SK-N-SH (cell line): Measurements from ENCODE around the gene TEPSIN. TPM values are rescaled to one million over a fixed set of nuclear protein-coding genes. Genes with fewer than 3 reads are reported as not detected.
A peak's percentile ranks its signal among the peaks of the same experiment; 100 is the strongest.

Source experiments
- CTCF ChIA-PET: fragments of 300-600, 350-600 bp; formaldehyde crosslinking; extraction: SDS; loops from one replicate; lab custom pipeline; 2021; lab: Yijun Ruan, JAX
- POLR2A ChIA-PET: fragments of 350-600 bp; sonication (Branson Sonifier 250); formaldehyde crosslinking; extraction: SDS; loops from one replicate; lab custom pipeline; 2020; ENCODE audit warnings: antibody characterized with exemption, inconsistent platforms; lab: Yijun Ruan, JAX
- DNase-seq: peaks from one replicate; pipeline ENCODE4 v3.0.0; 2012
- H2AFZ ChIP-seq: fragments of 200-600 bp; sonication (generic); 2 replicates; pipeline ENCODE4 v1.8.1; 2016; ENCODE audit warnings: antibody characterized with exemption, mild to moderate bottlenecking, low read depth
- H3F3A ChIP-seq: fragments of 200-600 bp; sonication (generic); replicated peaks from 2 replicates; pipeline ENCODE3; 2016; ENCODE audit warnings: antibody characterized with exemption, mild to moderate bottlenecking; ENCODE audit not compliant: insufficient read depth
- H3K27ac ChIP-seq, 2 experiments: fragments of 200-500 bp in 1 of 2; fragments of 200-600 bp in 1 of 2; sonication (Bioruptor generic) in 1 of 2; sonication (generic), shearing (Covaris generic) in 1 of 2; 2 replicates each; pipeline versions ENCODE4 v1.5.1 to v1.6.1; 2014 to 2016; ENCODE audit warnings: low read depth in 2 of 2, inconsistent platforms in 1 of 2, low read length in 1 of 2, mild to moderate bottlenecking in 1 of 2, mixed read lengths in 1 of 2
- H3K27me3 ChIP-seq: fragments of 200-600 bp; sonication (generic), shearing (Covaris generic); 2 replicates; pipeline ENCODE4 v1.6.1; 2016; ENCODE audit warnings: mixed run types; ENCODE audit not compliant: insufficient read depth
- H3K36me3 ChIP-seq, 2 experiments: fragments of 200-500 bp in 1 of 2; fragments of 200-600 bp in 1 of 2; sonication (Bioruptor generic) in 1 of 2; sonication (generic) in 1 of 2; replicated peaks in 1 of 2; 2 replicates each; pipeline versions ENCODE3 to v1.5.1; 2014 to 2016; ENCODE audit warnings: low read length in 1 of 2, mild to moderate bottlenecking in 1 of 2; ENCODE audit not compliant: insufficient read depth in 2 of 2, control insufficient read depth in 1 of 2
- H3K4me1 ChIP-seq, 2 experiments: fragments of 200-500 bp in 1 of 2; fragments of 200-600 bp in 1 of 2; sonication (Bioruptor generic) in 1 of 2; sonication (generic), shearing (Covaris generic) in 1 of 2; 2 replicates each; pipeline versions ENCODE4 v1.5.1 to v1.6.1; 2014 to 2016; ENCODE audit warnings: low read depth in 1 of 2, low read length in 1 of 2, mixed run types in 1 of 2; ENCODE audit not compliant: insufficient read depth in 2 of 2, control insufficient read depth in 1 of 2
- H3K4me2 ChIP-seq: fragments of 200-600 bp; sonication (generic), shearing (Covaris generic); 2 replicates; pipeline ENCODE4 v1.6.1; 2017; ENCODE audit warnings: mixed run types
- H3K4me3 ChIP-seq, 2 experiments: fragments of 200-500 bp in 1 of 2; fragments of 200-600 bp in 1 of 2; sonication (Bioruptor generic) in 1 of 2; sonication (generic), shearing (Covaris generic) in 1 of 2; 2 replicates each; pipeline versions ENCODE4 v1.5.1 to v1.8.1; 2014 to 2016; ENCODE audit warnings: low read depth in 2 of 2, inconsistent platforms in 1 of 2, low read length in 1 of 2, mild to moderate bottlenecking in 1 of 2, mixed read lengths in 1 of 2, moderate library complexity in 1 of 2
- H3K79me2 ChIP-seq: fragments of 200-600 bp; sonication (generic); 2 replicates; pipeline ENCODE4 v1.8.1; 2017; ENCODE audit warnings: mild to moderate bottlenecking; ENCODE audit not compliant: insufficient read depth
- H3K9ac ChIP-seq: fragments of 200-600 bp; sonication (generic); 2 replicates; pipeline ENCODE4 v1.6.1; 2017; ENCODE audit warnings: mixed run types
- H3K9me2 ChIP-seq: fragments of 200-600 bp; sonication (generic); 2 replicates; pipeline ENCODE4 v1.6.1; 2017; ENCODE audit warnings: mixed run types
- H3K9me3 ChIP-seq: fragments of 200-600 bp; sonication (generic); 2 replicates; pipeline ENCODE4 v1.6.1; 2017; ENCODE audit warnings: mixed run types, mild to moderate bottlenecking, moderate library complexity
- H4K20me1 ChIP-seq: fragments of 200-600 bp; sonication (generic); 2 replicates; pipeline ENCODE4 v1.6.1; 2017; ENCODE audit warnings: mild to moderate bottlenecking, mixed run types; ENCODE audit not compliant: insufficient read depth
- CHD2 ChIP-seq: fragments of 150-350 bp; IDR thresholded peaks from 2 replicates; pipeline ENCODE4 v1.6.1; 2018; ENCODE audit warnings: low read length; ENCODE audit not compliant: partially characterized antibody
- ELF1 ChIP-seq: IDR thresholded peaks from 2 replicates; pipeline ENCODE4 v1.4.0; 2012
- EP300 ChIP-seq, 2 experiments: IDR thresholded peaks; 2 replicates each; pipeline versions ENCODE4 v1.4.0 to v1.6.1; 2012; ENCODE audit warnings: borderline replicate concordance in 1 of 2, low read depth in 1 of 2, low read length in 1 of 2
- EZH2phosphoT487 ChIP-seq: fragments of 200-600 bp; sonication (generic); IDR thresholded peaks from 2 replicates; pipeline ENCODE4 v1.6.1; 2017; ENCODE audit warnings: low read depth, mixed run types, mild to moderate bottlenecking, antibody characterized with exemption, moderate library complexity, borderline replicate concordance
- FOXJ3 ChIP-seq: sonication (generic); formaldehyde crosslinking; IDR thresholded peaks from 2 replicates; pipeline ENCODE4 v1.5.1; 2020; ENCODE audit warnings: mild to moderate bottlenecking, missing genetic modification reagents
- FOXM1 ChIP-seq: IDR thresholded peaks from 2 replicates; pipeline ENCODE4 v1.4.0; 2012; ENCODE audit warnings: low read depth, mild to moderate bottlenecking
- GATA2 ChIP-seq: sonication (generic); formaldehyde crosslinking; IDR thresholded peaks from 2 replicates; pipeline ENCODE4 v1.5.0; 2020; ENCODE audit warnings: mild to moderate bottlenecking, missing genetic modification reagents
- MEF2A ChIP-seq: IDR thresholded peaks from 2 replicates; pipeline ENCODE4 v1.4.0; 2012; ENCODE audit warnings: low read depth, borderline replicate concordance
- MXI1 ChIP-seq: IDR thresholded peaks from 2 replicates; pipeline ENCODE4 v1.6.1; 2012; ENCODE audit warnings: mild to moderate bottlenecking, low read depth, low read length, improper control_type of control experiment
- NFIC ChIP-seq: IDR thresholded peaks from 2 replicates; pipeline ENCODE4 v1.4.0; 2012; ENCODE audit warnings: borderline replicate concordance
- NRF1 ChIP-seq: IDR thresholded peaks from 2 replicates; pipeline ENCODE4 v1.6.1; 2012; ENCODE audit warnings: low read depth, mild to moderate bottlenecking, low read length
- POLR2AphosphoS5 ChIP-seq: IDR thresholded peaks from 2 replicates; pipeline ENCODE4 v1.6.1; 2012; ENCODE audit warnings: low read depth, low read length
- RAD21 ChIP-seq: IDR thresholded peaks from 2 replicates; pipeline ENCODE4 v1.6.1; 2012; ENCODE audit warnings: mild to moderate bottlenecking, low read length
- RCOR1 ChIP-seq: fragments of 150-350 bp; IDR thresholded peaks from 2 replicates; pipeline ENCODE4 v1.6.1; 2017; ENCODE audit warnings: antibody characterized with exemption, low read length
- RFX5 ChIP-seq: IDR thresholded peaks from 2 replicates; pipeline ENCODE4 v1.6.1; 2012; ENCODE audit warnings: mild to moderate bottlenecking, improper control_type of control experiment, low read length
- SIN3A ChIP-seq: IDR thresholded peaks from 2 replicates; pipeline ENCODE4 v1.6.1; 2012; ENCODE audit warnings: low read depth, mild to moderate bottlenecking, low read length, moderate library complexity, borderline replicate concordance
- SMC3 ChIP-seq: IDR thresholded peaks from 2 replicates; pipeline ENCODE4 v1.6.1; 2012; ENCODE audit warnings: low read depth, low read length, improper control_type of control experiment
- TAF1 ChIP-seq: IDR thresholded peaks from 2 replicates; pipeline ENCODE4 v1.6.1; 2012; ENCODE audit warnings: low read depth, mild to moderate bottlenecking, low read length, moderate library complexity, borderline replicate concordance
- TCF12 ChIP-seq: IDR thresholded peaks from 2 replicates; pipeline ENCODE4 v1.4.0; 2012
- TEAD4 ChIP-seq: IDR thresholded peaks from 2 replicates; pipeline ENCODE4 v1.4.0; 2012; ENCODE audit warnings: mild to moderate bottlenecking, borderline replicate concordance; ENCODE audit not compliant: insufficient read depth
- WGBS: methylation state at CpG from one replicate; pipeline ENCODE4 v1.1.6; 2017; ENCODE audit warnings: low lambda C conversion rate; 5-methylcytosine and 5-hydroxymethylcytosine counted together
- polyA plus RNA-seq, 3 experiments: library from polyadenylated mRNA; depleted of rRNA; stranded (reverse); fragments of >200 nt; gene quantifications; 2 replicates each; pipeline ENCODE4 v1.2.3, GENCODE V29; 2012
- TF ChIP-seq, protein P1 (sequence below): IDR thresholded peaks from 2 replicates; pipeline ENCODE4 v1.4.0; 2012; ENCODE audit warnings: low read depth, borderline replicate concordance
- TF ChIP-seq, protein P2 (sequence below): fragments of 150-350 bp; IDR thresholded peaks from 2 replicates; pipeline ENCODE4 v1.6.1; 2017; ENCODE audit warnings: antibody characterized with exemption, low read length, low read depth, borderline replicate concordance
- TF ChIP-seq, protein P3 (sequence below): fragments of 200-600 bp; sonication (generic); IDR thresholded peaks from 2 replicates; pipeline ENCODE4 v1.6.1; 2017; ENCODE audit warnings: antibody characterized with exemption, mild to moderate bottlenecking, moderate library complexity
- TF ChIP-seq, protein P4 (sequence below): IDR thresholded peaks from 2 replicates; pipeline ENCODE4; 2012

The TEPSIN gene
- polyA plus RNA-seq, 1 of the 3 experiments (the other 2 are of a cell fraction): 35.3 TPM

DNA sequence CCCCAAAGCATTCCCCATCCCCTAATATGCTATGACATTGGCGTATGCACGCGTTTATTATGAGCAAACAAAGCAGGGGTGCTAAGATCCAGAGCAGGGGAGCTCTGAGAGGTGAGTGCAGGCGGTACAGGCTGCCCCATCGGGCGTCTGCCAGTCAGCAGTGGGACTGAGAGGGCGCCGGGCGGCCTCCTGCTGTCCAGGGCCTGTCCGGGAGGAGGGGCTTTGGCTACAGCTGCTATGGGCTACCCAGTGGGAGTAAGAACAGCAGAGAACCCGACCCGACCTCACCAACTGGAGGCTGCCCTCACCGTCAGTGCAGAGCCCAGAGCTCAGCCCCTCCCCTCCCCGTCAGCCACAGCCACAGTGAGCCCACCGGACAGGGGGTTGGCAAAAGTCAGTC is 54.3 kb downstream of the TEPSIN start:
- CTCF ChIA-PET: interaction anchor here (1.2 kb wide), 1 partner anchor 16 kb away, joined by 4 read pairs; no protein-coding TSS in a partner anchor

DNA sequence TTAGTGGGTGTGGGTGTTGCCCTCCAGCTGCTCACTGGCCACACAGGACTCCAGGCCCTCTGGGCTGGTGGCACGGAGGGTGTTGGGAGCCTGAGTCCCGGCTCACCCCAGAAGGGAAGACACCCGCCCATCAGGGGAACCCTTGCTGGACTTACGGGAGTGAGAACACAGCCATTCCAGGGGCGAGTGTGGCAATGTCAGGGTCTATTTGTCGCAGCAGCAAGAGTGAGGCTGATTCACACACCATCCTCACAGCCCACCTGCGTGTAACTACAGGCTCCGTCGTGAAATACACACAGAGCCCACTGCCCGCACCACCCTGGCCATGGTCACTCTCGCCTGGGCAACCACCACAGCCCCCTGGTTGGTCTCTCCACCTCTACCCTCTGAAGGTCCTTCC is 55.0 kb downstream of the TEPSIN start:
- H4K20me1 ChIP-seq: no peaks in the 10 kb centered on the region
- ChIA-PET POLR2A (no interaction called here), CTCF (no interaction called here)
- H3K9me3 ChIP-seq: no peaks in the 10 kb centered on the region
- H3F3A ChIP-seq: peaks cover 5% of the 10 kb centered on the region
- H3K4me3 ChIP-seq: no peak overlapping the region
- H3K27me3 ChIP-seq: no peaks in the 10 kb centered on the region
- whole genome bisulfite sequencing: 76% methylated on average over 8 of the region's 11 CpGs
- H3K79me2 ChIP-seq: no peaks in the 10 kb centered on the region
- no peak overlapping the region for H3K27ac ChIP-seq
- no peak overlapping the region for H3K4me2 ChIP-seq
- no peak overlapping the region for H2AFZ ChIP-seq
- no peak overlapping the region for H3K9ac ChIP-seq
- H3K4me1 ChIP-seq: peaks cover 0 to 7% of the 10 kb centered on the region in 2 experiments; a peak in 1 of 4 replicates
- H3K9me2 ChIP-seq: no peaks in the 10 kb centered on the region
- DNase-seq: no peak
- no peak for TF ChIP-seq RAD21
- TF ChIP-seq TCF12: no peak
- no peak for TF ChIP-seq FOXJ3
- TF ChIP-seq EZH2phosphoT487: no peak
- TF ChIP-seq, protein P1, sequence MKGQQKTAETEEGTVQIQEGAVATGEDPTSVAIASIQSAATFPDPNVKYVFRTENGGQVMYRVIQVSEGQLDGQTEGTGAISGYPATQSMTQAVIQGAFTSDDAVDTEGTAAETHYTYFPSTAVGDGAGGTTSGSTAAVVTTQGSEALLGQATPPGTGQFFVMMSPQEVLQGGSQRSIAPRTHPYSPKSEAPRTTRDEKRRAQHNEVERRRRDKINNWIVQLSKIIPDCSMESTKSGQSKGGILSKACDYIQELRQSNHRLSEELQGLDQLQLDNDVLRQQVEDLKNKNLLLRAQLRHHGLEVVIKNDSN: no peak
- no peak for TF ChIP-seq GATA2
- TF ChIP-seq ELF1: no peak
- no peak for TF ChIP-seq TAF1
- no peak for TF ChIP-seq TEAD4
- TF ChIP-seq MEF2A: no peak
- TF ChIP-seq, protein P2, sequence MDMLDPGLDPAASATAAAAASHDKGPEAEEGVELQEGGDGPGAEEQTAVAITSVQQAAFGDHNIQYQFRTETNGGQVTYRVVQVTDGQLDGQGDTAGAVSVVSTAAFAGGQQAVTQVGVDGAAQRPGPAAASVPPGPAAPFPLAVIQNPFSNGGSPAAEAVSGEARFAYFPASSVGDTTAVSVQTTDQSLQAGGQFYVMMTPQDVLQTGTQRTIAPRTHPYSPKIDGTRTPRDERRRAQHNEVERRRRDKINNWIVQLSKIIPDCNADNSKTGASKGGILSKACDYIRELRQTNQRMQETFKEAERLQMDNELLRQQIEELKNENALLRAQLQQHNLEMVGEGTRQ: no peak
- TF ChIP-seq POLR2AphosphoS5: no peak
- TF ChIP-seq SMC3: no peak
- no peak for TF ChIP-seq SIN3A
- TF ChIP-seq RCOR1: no peak
- TF ChIP-seq, protein P3, sequence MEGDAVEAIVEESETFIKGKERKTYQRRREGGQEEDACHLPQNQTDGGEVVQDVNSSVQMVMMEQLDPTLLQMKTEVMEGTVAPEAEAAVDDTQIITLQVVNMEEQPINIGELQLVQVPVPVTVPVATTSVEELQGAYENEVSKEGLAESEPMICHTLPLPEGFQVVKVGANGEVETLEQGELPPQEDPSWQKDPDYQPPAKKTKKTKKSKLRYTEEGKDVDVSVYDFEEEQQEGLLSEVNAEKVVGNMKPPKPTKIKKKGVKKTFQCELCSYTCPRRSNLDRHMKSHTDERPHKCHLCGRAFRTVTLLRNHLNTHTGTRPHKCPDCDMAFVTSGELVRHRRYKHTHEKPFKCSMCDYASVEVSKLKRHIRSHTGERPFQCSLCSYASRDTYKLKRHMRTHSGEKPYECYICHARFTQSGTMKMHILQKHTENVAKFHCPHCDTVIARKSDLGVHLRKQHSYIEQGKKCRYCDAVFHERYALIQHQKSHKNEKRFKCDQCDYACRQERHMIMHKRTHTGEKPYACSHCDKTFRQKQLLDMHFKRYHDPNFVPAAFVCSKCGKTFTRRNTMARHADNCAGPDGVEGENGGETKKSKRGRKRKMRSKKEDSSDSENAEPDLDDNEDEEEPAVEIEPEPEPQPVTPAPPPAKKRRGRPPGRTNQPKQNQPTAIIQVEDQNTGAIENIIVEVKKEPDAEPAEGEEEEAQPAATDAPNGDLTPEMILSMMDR: no peak
- TF ChIP-seq, protein P4, sequence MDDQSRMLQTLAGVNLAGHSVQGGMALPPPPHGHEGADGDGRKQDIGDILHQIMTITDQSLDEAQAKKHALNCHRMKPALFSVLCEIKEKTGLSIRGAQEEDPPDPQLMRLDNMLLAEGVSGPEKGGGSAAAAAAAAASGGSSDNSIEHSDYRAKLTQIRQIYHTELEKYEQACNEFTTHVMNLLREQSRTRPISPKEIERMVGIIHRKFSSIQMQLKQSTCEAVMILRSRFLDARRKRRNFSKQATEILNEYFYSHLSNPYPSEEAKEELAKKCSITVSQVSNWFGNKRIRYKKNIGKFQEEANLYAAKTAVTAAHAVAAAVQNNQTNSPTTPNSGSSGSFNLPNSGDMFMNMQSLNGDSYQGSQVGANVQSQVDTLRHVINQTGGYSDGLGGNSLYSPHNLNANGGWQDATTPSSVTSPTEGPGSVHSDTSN: no peak
- no peak for TF ChIP-seq EP300 (IDR thresholded peaks at IDR 0.05; ENCODE audit: borderline replicate concordance in 1 of 2, low read depth in 1 of 2, low read length in 1 of 2)
- TF ChIP-seq NRF1: no peak
- no peaks in the 10 kb centered on the region for H3K36me3 ChIP-seq

More for the DNA sequence above, 54.3 kb downstream of the TEPSIN start:
- no peak overlapping the region for H3K4me3 ChIP-seq
- H2AFZ ChIP-seq: no peak overlapping the region
- TF ChIP-seq CHD2 (no peak), ELF1 (no peak), FOXJ3 (no peak), RFX5 (no peak), TAF1 (no peak), FOXM1 (no peak), GATA2 (no peak), SIN3A (no peak), NFIC (no peak), EZH2phosphoT487 (no peak), MXI1 (no peak)
- H3K4me1 ChIP-seq: peaks cover 0 to 2% of the 10 kb centered on the region in 2 experiments; a peak in 1 of 4 replicates
- no peaks in the 10 kb centered on the region for H3K9me3 ChIP-seq
- no peaks in the 10 kb centered on the region for H3K9me2 ChIP-seq
- peaks cover 5% of the 10 kb centered on the region for H3F3A ChIP-seq
- H4K20me1 ChIP-seq: no peaks in the 10 kb centered on the region
- no peak overlapping the region for H3K9ac ChIP-seq
- peak; percentile 82 for DNase-seq
- H3K4me2 ChIP-seq: no peak overlapping the region
- 36% methylated on average over 10 of the region's 15 CpGs for WGBS
- H3K27me3 ChIP-seq: no peaks in the 10 kb centered on the region
- H3K36me3 ChIP-seq: no peaks in the 10 kb centered on the region
- POLR2A ChIA-PET: no interaction called here
- no peak overlapping the region for H3K27ac ChIP-seq
- no peaks in the 10 kb centered on the region for H3K79me2 ChIP-seq
